ENCODE measurements around the gene POLR3A.

POLR3A gene

DNA sequence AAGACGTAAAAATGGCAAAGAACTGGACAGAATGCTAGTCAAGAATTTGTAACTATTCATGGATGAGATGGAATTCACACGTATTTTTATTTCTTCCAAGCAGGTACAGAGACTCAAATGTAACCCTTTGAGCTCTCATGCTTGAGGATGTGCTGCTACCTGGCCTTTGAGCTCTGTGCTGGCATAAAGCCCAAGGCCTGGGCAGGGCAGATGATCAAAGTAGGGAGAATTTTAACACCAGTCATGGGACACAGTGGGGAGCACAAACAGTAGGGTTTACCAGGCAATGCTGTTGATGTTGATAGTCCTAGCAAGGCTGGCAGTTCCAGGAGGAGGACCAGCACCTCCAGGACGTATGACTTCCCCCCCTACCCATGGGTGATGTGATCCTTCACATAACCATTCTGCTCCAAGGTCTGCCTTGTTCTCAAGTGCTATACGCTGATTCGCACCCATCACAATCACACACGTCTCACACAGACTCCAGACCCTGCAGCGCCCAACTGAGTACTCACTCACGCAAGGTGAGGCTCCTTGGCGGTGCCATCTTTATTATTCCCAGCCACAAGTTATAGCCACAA lies 54.1 kb downstream of the POLR3A start:
- no peaks in the 10 kb centered on the region for H3K9me3 ChIP-seq (ENCODE audit: control insufficient read depth, insufficient read depth, low read depth, low read length)
- H3K27me3 ChIP-seq (ENCODE audit: control insufficient read depth, insufficient read depth, low read length) = no peaks in the 10 kb centered on the region
- H3K36me3 ChIP-seq (ENCODE audit: control insufficient read depth, insufficient read depth, low read length) = peaks cover 40% of the 10 kb centered on the region
- H3K4me1 ChIP-seq (ENCODE audit: control insufficient read depth, insufficient read depth, low read length) = peaks cover 20% of the 10 kb centered on the region; the same call in 1 of the 2 replicates
- H3K27ac ChIP-seq (ENCODE audit: low read depth, low read length) = no peak overlapping the region
- no peak overlapping the region for H3K9ac ChIP-seq (ENCODE audit: low read length)
- no peak overlapping the region for H3K4me3 ChIP-seq (ENCODE audit: low read depth, low read length)

DNA sequence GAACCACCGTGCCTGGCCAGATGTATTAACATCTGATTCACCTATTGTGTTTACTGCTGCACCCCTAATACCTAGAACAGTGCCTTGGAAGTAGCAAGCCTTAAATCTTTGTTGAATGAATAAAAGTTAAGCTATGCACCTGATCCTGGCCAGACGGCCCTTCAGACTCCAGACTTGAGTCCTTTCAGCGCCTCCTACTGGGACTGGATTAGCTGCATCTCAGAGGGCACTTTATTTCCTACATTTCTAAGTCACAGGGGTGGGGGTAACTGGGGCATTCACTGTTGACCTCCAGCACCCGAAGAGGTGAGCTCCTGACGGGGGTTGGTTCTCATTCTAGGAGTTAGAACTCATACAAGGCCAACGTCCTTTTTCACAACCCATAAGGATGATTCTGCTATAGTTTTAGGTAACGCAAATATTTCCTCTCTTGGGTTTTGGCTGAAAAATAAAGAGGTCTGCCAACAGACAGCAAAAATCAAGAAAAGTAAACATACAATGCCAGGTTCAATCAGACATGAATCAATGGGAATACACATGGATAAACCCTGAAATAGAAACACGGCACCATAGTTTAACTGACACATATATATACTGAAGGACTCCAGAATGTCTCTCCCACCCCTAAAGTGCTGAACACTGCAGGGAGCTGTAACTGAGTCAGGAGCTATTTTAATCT lies 54.8 kb downstream of the POLR3A start:
- Histone ChIP-seq H3K36me3 (ENCODE audit: control insufficient read depth, insufficient read depth, low read length) (peaks cover 34% of the 10 kb centered on the region), H3K27ac (ENCODE audit: low read depth, low read length) (no peak overlapping the region), H3K9ac (ENCODE audit: low read length) (no peak overlapping the region), H3K27me3 (ENCODE audit: control insufficient read depth, insufficient read depth, low read length) (no peaks in the 10 kb centered on the region), H3K4me1 (ENCODE audit: control insufficient read depth, insufficient read depth, low read length) (peaks cover 20% of the 10 kb centered on the region; the same call in 1 of the 2 replicates), H3K9me3 (ENCODE audit: control insufficient read depth, insufficient read depth, low read depth, low read length) (no peaks in the 10 kb centered on the region), H3K4me3 (ENCODE audit: low read depth, low read length) (no peak overlapping the region)

DNA sequence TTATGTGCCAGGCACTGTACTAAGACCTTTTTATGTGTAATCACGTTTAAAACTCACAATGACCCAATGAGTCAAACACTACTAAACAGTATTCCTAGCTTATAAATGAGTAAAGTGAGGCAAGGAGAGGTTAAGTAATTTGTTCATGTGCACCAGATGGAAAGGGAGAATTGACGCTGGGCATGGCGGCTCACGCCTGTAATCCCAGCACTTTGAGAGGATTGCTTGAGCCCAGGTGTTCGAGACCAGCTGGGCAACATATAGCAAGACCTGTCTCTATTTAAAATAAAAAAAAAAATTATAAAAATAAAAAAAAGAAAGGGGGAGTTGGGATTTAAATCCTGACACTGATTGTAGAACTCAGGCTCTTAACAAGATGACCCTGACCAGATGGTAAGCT lies 56.0 kb downstream of the POLR3A start:
- Histone ChIP-seq H3K36me3 (ENCODE audit: control insufficient read depth, insufficient read depth, low read length) (peaks cover 25% of the 10 kb centered on the region), H3K27me3 (ENCODE audit: control insufficient read depth, insufficient read depth, low read length) (no peaks in the 10 kb centered on the region), H3K9ac (ENCODE audit: low read length) (no peak overlapping the region), H3K27ac (ENCODE audit: low read depth, low read length) (no peak overlapping the region), H3K4me3 (ENCODE audit: low read depth, low read length) (no peak overlapping the region), H3K9me3 (ENCODE audit: control insufficient read depth, insufficient read depth, low read depth, low read length) (no peaks in the 10 kb centered on the region), H3K4me1 (ENCODE audit: control insufficient read depth, insufficient read depth, low read length) (peaks cover 20% of the 10 kb centered on the region; the same call in 1 of the 2 replicates)

DNA sequence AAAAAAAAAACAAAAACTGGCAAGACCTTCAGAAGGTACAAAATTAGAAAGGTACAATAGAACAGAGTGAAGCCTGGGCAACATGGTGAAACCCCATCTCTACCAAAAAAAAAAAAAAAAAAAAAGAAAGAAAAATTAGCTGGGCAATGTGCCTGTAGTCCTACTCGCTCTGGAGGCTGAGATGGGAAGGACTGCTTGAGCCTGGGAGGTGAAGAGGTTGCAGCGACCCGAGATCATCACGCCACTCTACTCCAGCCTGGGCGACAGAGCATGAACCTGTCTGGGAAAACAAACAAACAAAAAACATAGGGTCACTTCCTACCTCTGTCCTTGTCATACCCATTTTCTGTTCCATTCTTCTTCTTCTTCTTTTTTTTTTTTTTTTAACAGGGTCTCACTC lies 57.2 kb downstream of the POLR3A start:
- peaks cover 20% of the 10 kb centered on the region; the same call in 1 of the 2 replicates for H3K4me1 ChIP-seq (ENCODE audit: control insufficient read depth, insufficient read depth, low read length)
- H3K27me3 ChIP-seq (ENCODE audit: control insufficient read depth, insufficient read depth, low read length) = no peaks in the 10 kb centered on the region
- peaks cover 14% of the 10 kb centered on the region for H3K36me3 ChIP-seq (ENCODE audit: control insufficient read depth, insufficient read depth, low read length)
- no peak overlapping the region for H3K4me3 ChIP-seq (ENCODE audit: low read depth, low read length)
- peak overlapping the region; percentile 58; the same call in 1 of the 2 replicates for H3K27ac ChIP-seq (ENCODE audit: low read depth, low read length)
- no peak overlapping the region for H3K9ac ChIP-seq (ENCODE audit: low read length)
- no peaks in the 10 kb centered on the region for H3K9me3 ChIP-seq (ENCODE audit: control insufficient read depth, insufficient read depth, low read depth, low read length)

DNA sequence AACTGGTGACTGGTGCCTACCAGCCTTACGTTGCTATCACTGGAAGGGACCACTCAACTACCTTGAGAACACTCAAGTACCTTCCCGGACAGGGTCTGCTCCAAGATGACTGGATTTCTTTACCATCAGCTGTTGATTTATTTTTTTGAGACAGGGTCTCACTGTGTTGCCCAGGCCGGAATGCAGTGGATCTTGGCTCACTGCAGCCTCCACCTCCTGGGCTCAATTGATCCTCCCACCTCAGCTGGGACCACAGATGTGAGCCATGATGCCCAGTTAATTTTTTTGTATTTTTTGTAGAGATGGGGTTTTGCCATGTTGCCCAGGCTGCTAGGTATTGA lies 57.5 kb downstream of the POLR3A start:
- H3K27ac ChIP-seq (ENCODE audit: low read depth, low read length) = peak overlapping the region; percentile 58; the same call in 1 of the 2 replicates

DNA sequence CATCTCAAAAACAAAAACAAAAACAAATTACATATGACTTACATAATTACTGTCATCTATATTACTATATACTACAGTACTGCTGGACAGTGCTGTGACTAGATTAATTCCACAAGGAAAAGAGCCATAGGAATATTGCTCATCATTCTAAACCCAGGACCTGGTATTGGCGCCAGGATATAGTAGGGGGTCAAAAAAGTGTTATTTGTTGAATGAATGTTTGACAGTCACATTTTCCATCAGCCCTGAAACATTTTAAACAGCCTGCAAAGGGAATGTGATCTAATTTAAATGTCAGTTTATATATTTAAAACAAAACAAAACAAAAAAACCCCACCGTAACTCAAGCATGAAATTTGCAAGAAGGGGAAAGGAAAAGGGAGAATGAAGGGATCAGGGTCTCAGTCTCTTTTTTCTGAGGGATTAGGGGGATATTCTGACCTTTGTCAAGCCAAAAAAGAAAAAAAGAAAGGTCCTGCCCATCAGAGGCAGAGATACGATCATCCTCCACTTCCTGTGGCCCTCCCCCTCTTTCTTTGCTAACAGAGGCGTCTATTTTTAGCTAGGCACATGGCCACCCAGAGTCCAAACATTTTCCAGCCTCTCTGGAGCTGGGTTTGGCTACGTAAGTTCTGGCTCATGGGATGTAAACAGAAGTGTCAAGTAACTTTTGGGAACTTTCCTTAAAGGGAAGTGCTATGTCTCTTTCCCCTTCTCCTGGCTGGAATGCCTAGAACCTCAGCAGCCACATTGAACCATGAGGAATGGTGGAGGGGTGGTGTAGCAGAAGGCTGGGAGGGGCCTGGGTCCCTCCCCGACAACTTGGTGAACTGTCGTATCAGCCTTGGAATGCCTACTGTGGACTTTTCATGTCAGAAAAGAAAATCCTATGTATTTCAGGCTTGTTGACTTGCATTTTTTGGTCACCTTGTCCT lies 58.2 kb downstream of the POLR3A start:
- H3K36me3 ChIP-seq (ENCODE audit: control insufficient read depth, insufficient read depth, low read length) = peaks cover 5% of the 10 kb centered on the region; the same call in 1 of the 2 replicates
- peaks cover 20% of the 10 kb centered on the region; the same call in 1 of the 2 replicates for H3K4me1 ChIP-seq (ENCODE audit: control insufficient read depth, insufficient read depth, low read length)
- H3K27ac ChIP-seq (ENCODE audit: low read depth, low read length) = peak overlapping the region; percentile 58; the same call in 1 of the 2 replicates
- H3K9ac ChIP-seq (ENCODE audit: low read length) = peak overlapping the region; percentile 1
- H3K27me3 ChIP-seq (ENCODE audit: control insufficient read depth, insufficient read depth, low read length) = no peaks in the 10 kb centered on the region
- no peaks in the 10 kb centered on the region for H3K9me3 ChIP-seq (ENCODE audit: control insufficient read depth, insufficient read depth, low read depth, low read length)
- no peak overlapping the region; the same call in 1 of the 2 replicates for H3K4me3 ChIP-seq (ENCODE audit: low read depth, low read length)

More for the DNA sequence above, 57.5 kb downstream of the POLR3A start:
- H3K36me3 ChIP-seq (ENCODE audit: control insufficient read depth, insufficient read depth, low read length) = peaks cover 10% of the 10 kb centered on the region
- no peaks in the 10 kb centered on the region for H3K9me3 ChIP-seq (ENCODE audit: control insufficient read depth, insufficient read depth, low read depth, low read length)
- peaks cover 20% of the 10 kb centered on the region; the same call in 1 of the 2 replicates for H3K4me1 ChIP-seq (ENCODE audit: control insufficient read depth, insufficient read depth, low read length)
- H3K27me3 ChIP-seq (ENCODE audit: control insufficient read depth, insufficient read depth, low read length) = no peaks in the 10 kb centered on the region
- H3K9ac ChIP-seq (ENCODE audit: low read length) = peak overlapping the region; percentile 1
- H3K4me3 ChIP-seq (ENCODE audit: low read depth, low read length) = no peak overlapping the region; the same call in 1 of the 2 replicates

DNA sequence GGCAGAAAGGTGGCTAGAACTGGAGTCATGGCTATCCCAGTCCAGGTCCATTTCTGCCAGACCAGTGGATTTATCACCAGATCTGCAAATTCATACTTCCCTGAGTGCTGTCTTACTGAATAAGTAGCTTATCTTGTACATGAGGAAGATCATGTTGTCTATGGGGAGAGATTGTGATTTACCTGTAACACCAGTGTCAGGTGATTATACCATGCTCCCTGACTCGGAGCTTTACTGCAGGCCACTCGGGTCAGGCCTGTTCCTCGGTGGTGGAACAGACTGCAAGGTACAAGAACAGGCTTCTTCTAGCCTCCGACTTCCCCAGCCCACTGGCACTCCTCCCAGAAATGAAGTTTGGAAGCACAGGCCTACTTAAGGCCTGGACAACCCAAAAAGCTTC lies 60.2 kb downstream of the POLR3A start:
- Histone ChIP-seq H3K36me3 (ENCODE audit: control insufficient read depth, insufficient read depth, low read length) (no peaks in the 10 kb centered on the region), H3K27me3 (ENCODE audit: control insufficient read depth, insufficient read depth, low read length) (no peaks in the 10 kb centered on the region), H3K27ac (ENCODE audit: low read depth, low read length) (no peak overlapping the region), H3K4me1 (ENCODE audit: control insufficient read depth, insufficient read depth, low read length) (peaks cover 12% of the 10 kb centered on the region; the same call in 1 of the 2 replicates), H3K9ac (ENCODE audit: low read length) (no peak overlapping the region), H3K4me3 (ENCODE audit: low read depth, low read length) (no peak overlapping the region), H3K9me3 (ENCODE audit: control insufficient read depth, insufficient read depth, low read depth, low read length) (peaks cover 14% of the 10 kb centered on the region)

DNA sequence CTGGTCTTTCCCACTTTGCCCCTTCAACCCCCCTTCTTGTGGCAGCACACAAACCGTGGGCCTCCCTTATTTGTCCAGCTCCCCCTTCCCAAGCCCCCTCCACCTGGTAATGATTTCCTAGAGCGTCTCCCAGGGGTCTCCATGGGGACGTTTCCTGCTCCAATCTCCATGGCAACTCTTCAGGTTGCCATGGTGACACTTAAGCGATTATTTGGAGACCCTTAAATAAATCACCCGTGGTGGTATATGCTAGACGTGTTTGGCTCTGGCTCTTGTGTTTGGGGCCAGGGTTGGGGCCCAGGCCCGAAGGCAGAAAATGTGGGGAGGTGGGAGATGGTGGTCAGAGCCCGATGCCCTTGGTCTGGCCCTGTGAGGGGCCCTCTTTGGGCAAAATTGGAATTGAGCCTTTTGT lies 61.7 kb downstream of the POLR3A start:
- peaks cover 22% of the 10 kb centered on the region for H3K9me3 ChIP-seq (ENCODE audit: control insufficient read depth, insufficient read depth, low read depth, low read length)
- H3K4me1 ChIP-seq (ENCODE audit: control insufficient read depth, insufficient read depth, low read length) = peaks cover 13% of the 10 kb centered on the region
- H3K27ac ChIP-seq (ENCODE audit: low read depth, low read length) = no peak overlapping the region
- H3K4me3 ChIP-seq (ENCODE audit: low read depth, low read length) = no peak overlapping the region
- H3K9ac ChIP-seq (ENCODE audit: low read length) = no peak overlapping the region
- H3K36me3 ChIP-seq (ENCODE audit: control insufficient read depth, insufficient read depth, low read length) = no peaks in the 10 kb centered on the region
- H3K27me3 ChIP-seq (ENCODE audit: control insufficient read depth, insufficient read depth, low read length) = no peaks in the 10 kb centered on the region

DNA sequence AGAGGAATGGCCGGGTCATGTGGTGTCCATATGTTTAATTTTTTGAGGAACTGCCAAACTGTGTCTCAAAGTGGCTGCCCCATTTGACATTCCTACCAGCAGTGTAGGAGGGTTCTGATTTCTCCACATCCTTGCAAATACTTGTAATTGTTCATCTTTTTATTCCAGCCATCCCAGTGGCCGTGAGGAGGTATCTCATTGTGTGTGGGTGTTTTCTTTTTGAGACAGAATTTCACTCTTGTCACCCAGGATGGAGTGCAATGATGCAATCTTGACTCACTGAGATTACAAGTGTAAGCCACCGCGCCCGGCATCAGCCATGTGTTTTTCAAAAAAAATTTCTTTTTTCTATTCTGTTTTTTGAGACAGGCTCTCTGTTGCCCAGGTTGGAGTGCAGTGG lies 64.0 kb downstream of the POLR3A start:
- Histone ChIP-seq H3K27ac (ENCODE audit: low read depth, low read length) (no peak overlapping the region), H3K27me3 (ENCODE audit: control insufficient read depth, insufficient read depth, low read length) (no peaks in the 10 kb centered on the region), H3K36me3 (ENCODE audit: control insufficient read depth, insufficient read depth, low read length) (no peaks in the 10 kb centered on the region), H3K9me3 (ENCODE audit: control insufficient read depth, insufficient read depth, low read depth, low read length) (peaks cover 22% of the 10 kb centered on the region), H3K4me3 (ENCODE audit: low read depth, low read length) (no peak overlapping the region), H3K4me1 (ENCODE audit: control insufficient read depth, insufficient read depth, low read length) (peaks cover 4% of the 10 kb centered on the region; the same call in 1 of the 2 replicates), H3K9ac (ENCODE audit: low read length) (no peak overlapping the region)

DNA sequence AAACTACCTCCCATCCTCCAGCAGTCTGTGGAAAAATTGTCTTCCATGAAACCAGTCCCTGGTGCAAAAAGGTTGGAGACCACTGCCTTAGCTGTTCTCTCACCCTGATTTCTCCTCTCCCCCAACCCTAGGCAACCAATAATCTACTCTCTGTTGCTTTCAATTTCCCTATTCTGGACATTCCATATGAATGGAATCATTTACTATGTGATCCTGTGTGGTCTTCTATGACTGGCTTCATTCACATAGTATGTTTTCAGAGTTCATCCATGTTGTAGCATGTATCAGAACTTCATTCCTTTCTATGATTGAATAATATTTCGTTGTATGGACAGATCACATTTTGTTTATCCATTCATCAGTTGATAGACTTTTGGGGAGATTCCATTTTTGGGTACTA lies 64.5 kb downstream of the POLR3A start:
- Histone ChIP-seq H3K27me3 (ENCODE audit: control insufficient read depth, insufficient read depth, low read length) (no peaks in the 10 kb centered on the region), H3K9me3 (ENCODE audit: control insufficient read depth, insufficient read depth, low read depth, low read length) (peaks cover 22% of the 10 kb centered on the region), H3K36me3 (ENCODE audit: control insufficient read depth, insufficient read depth, low read length) (no peaks in the 10 kb centered on the region), H3K9ac (ENCODE audit: low read length) (no peak overlapping the region), H3K4me1 (ENCODE audit: control insufficient read depth, insufficient read depth, low read length) (peaks cover 4% of the 10 kb centered on the region; the same call in 1 of the 2 replicates), H3K27ac (ENCODE audit: low read depth, low read length) (no peak overlapping the region), H3K4me3 (ENCODE audit: low read depth, low read length) (no peak overlapping the region)
